NCI-H1092 (cell line): Measurements from ENCODE around the gene TRNP1.
A peak's percentile ranks its signal among the peaks of the same experiment; 100 is the strongest.

Experiments
- DNase-seq: peaks from one replicate; lab custom pipeline; 2025; lab: John Stamatoyannopoulos, UW

Gene TRNP1

GRCh38 chr1:27027575-27028250, 34.2 kb downstream of the TRNP1 start:
- DNase-seq: no peak

- DNase-seq: no peak
Observed at GRCh38 chr1:27029517-27029916, 36.0 kb downstream of the TRNP1 start.

- DNase-seq: no peak
Observed at GRCh38 chr1:27031235-27032118, 38.0 kb downstream of the TRNP1 start.

GRCh38 chr1:27032119-27032461, 38.6 kb downstream of the TRNP1 start:
- no peak for DNase-seq

- no peak for DNase-seq
Observed at GRCh38 chr1:27033043-27033746, 39.7 kb downstream of the TRNP1 start.

- no peak for DNase-seq
Observed at GRCh38 chr1:27035344-27035743, 41.9 kb downstream of the TRNP1 start.

GRCh38 chr1:27036718-27037117, 43.2 kb downstream of the TRNP1 start:
- no peak for DNase-seq

GRCh38 chr1:27037518-27037917, 44.0 kb downstream of the TRNP1 start:
- no peak for DNase-seq

GRCh38 chr1:27038020-27038419, 44.5 kb downstream of the TRNP1 start:
- DNase-seq: no peak

- DNase-seq: no peak
Observed at GRCh38 chr1:27042670-27043069, 49.2 kb downstream of the TRNP1 start.

GRCh38 chr1:27044613-27045151, 51.2 kb downstream of the TRNP1 start:
- peak; percentile 82 for DNase-seq

GRCh38 chr1:27045973-27046558, 52.6 kb downstream of the TRNP1 start:
- peak; percentile 47 for DNase-seq

GRCh38 chr1:27047914-27048313, 54.4 kb downstream of the TRNP1 start:
- no peak for DNase-seq

GRCh38 chr1:27049100-27049499, 55.6 kb downstream of the TRNP1 start:
- no peak for DNase-seq

GRCh38 chr1:27049607-27050006, 56.1 kb downstream of the TRNP1 start:
- no peak for DNase-seq
